GM18508 (cell line): ENCODE data around the gene ARMC7.
A peak's percentile ranks its signal among the peaks of the same experiment; 100 is the strongest.
"Not testable (repeated sequence)": the region's sequence is repeated elsewhere in the genome, so short reads cannot be mapped to it uniquely, and the experiment has no call there.

Experiments used
- ATAC-seq: cut with Tn5 transposase; IDR thresholded peaks from one replicate; pipeline ENCODE4 v1.9.1; 2021; ENCODE audit warnings: moderate number of reproducible peaks; ENCODE audit not compliant: insufficient read depth, unreplicated experiment

ARMC7 gene

GRCh38 chr17:75147878-75148546 lies 38.2 kb downstream of the ARMC7 start:
- ATAC-seq: no peak

DNA sequence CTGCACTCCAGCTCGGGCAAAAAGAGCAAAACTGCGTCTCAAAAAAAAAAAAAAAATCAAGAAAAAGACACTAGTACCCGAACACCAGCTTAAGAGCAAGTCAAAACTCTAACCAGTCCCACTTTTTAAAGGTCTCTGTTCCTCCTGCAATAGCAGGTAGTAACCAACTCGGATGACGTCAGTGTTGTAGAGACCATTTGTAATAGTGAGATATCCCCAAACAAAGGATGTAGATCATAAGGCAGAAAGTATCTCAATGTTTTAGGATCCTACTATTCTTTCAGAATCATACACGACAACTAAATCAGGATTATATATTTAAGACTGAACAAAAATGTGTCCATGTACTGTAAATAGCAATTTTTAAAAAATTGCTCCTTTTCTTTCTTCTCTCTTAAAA lies 42.2 kb downstream of the ARMC7 start:
- ATAC-seq: no peak

DNA sequence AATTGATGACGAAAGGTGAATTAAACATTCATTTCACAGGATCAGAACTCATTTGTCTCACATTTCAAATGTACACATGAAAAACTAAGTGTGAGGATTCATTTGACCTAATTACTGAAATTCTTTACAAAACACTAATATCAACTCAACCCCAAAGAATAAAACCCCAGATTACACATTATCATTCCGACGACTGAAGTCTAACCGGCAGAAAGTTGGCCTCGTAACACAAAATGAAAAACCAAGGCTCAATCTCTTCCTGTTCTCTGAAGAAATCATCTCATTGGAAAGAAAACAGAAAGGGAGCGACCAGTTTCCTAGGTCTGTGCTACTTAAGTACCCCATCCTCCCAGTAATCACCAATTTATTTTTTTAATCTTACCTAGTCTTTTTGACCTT lies 42.8 kb downstream of the ARMC7 start:
- no peak for ATAC-seq

DNA sequence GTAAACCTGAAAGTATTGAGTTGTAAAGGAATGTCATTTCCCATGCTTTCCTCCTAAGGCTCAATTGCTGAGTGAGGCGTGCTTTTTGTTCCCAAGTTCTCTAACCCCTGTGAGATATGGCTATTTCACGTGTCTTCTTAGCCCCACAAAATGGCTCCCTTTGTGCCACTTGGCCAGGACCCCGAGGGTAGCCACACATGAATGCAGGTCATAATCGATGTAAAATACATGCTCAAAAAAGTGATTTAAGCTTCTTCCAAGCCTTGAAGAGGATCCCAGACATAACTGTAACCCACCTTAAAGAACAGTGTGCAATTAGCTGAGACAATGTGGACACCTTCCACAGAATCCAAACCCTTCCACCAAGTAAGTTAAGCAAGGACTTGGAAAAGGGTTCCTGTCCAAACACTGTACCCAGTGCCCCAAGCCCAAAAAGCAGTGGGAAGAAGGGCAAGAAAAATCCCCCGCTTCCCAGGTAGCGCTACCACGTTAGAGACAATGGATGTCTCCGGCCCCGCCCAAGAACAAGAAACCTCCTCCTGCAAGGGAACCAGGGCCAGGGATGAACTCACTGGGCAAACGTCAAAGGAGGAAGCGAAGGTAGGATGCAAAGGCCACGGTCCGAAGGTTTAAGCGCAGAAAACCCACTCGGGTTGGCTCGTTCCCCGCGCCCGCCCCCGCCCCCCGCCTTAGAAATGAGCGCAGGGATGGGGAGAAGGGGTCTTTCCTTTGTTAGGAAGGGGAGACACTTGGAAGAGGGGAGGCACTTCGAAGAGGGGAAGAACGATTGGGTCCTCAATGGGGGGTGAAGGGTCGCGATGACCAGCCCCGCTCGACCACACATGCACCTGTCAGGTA lies 43.4 kb downstream of the ARMC7 start:
- ATAC-seq: no peak

GRCh38 chr17:75153780-75154194 lies 44.0 kb downstream of the ARMC7 start:
- no peak for ATAC-seq

GRCh38 chr17:75154195-75155106 lies 44.7 kb downstream of the ARMC7 start, which contains the start of gene JPT1:
JPT1 (minus strand) TSS chr17:75154512; CDS start chr17:75154397, 115 bp downstream.
- peak; percentile 84 for ATAC-seq

- ATAC-seq: no peak
Observed at GRCh38 chr17:75155191-75155601, 45.4 kb downstream of the ARMC7 start.

DNA sequence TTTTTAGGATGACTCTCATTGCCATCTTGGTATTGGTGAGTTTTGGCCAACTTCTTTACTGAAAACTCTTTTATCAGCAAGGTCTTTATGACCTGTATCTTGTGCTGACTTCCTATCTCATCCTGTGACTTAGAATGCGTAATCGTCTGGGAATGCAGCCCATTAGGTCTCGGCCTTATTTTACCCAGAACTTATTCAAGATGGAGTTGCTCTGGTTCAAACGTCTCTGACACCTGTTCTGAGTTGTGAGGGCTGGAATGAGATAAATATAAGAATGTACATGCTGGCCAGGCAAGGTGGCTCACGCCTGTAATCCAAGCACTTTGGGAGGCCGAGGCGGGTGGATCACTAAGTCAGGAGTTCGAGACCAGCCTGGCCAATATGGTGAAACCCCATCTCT lies 48.7 kb downstream of the ARMC7 start:
- not testable (repeated sequence) for ATAC-seq

GRCh38 chr17:75159196-75160031 lies 49.6 kb downstream of the ARMC7 start:
- ATAC-seq: no peak

DNA sequence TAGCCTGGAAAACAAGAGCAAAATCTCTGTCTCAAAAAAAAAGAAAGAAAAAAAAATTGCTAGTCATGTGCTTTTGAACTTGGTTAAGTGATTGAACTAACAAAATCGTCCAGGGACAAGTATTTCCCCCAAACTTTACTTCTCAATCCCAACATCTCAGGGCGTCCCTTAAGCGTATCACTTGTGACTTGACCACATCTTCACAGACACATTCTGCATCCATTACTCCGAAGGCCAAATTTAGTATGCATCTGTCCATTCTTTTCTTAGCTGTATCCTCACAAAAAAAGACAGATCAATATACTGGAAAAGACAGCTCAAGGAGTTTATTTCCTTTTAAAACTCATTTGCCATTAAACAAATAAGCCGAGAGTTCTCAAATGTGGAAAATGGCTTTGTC lies 50.4 kb downstream of the ARMC7 start:
- no peak for ATAC-seq

- no peak for ATAC-seq
Observed at GRCh38 chr17:75163074-75163473, 53.3 kb downstream of the ARMC7 start.

DNA sequence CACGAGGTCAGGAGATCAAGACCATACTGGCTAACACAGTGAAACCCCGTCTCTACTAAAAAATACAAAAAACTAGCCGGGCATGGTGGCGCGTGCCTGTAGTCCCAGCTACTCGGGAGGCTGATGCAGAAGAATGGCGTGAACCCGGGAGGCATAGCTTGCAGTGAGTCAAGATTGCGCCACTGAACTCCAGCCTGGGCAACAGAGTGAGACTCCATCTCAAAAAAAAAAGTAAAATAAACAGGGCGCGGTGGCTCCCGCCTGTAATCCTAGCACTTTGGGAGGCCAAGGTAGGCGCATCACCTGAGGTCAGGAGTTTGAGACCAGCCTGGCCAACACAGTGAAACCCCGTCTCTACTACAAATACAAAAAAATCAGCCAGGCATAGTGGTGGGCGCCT lies 54.8 kb downstream of the ARMC7 start:
- not testable (repeated sequence) for ATAC-seq

GRCh38 chr17:75168998-75169397 lies 59.2 kb downstream of the ARMC7 start:
- no peak for ATAC-seq

- ATAC-seq: no peak
Observed at GRCh38 chr17:75173526-75173925, 63.8 kb downstream of the ARMC7 start.

DNA sequence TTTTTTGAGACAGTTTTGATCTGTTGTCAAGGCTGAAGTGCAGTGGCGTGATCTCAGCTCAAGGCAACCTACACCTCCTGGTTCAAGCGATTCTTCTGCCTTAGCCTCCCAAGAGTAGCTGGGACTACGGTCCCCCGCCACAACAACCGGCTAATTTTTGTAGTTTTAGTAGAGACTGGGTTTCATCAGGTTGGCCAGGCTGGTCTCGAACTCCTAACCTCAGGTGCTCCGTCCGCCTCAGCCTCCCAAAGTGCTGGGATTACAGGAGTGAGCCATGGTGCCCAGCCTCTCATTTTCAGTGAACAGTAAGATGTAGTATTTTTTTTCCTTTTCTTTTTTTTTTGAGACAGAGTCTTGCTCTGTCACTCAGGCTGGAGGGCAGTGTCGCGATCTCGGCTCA lies 65.2 kb downstream of the ARMC7 start:
- no peak for ATAC-seq

DNA sequence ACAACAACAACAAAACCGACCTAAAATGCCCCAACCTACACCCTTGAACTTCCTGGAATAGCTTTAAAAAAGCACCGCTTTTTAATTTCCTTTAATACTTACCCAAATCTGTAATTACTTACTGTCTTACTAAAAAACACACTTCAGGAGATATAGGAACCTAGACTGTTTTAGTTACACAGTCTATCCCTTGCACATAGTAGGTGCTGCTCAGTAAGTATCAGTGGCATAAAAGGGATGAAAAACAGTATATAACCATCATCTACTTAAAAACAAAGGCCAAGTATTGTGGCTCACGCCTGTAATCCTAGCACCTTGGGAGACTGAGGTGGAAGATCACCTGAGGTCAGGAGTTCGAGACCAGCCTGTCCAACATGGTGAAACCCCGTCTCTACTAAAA lies 66.9 kb downstream of the ARMC7 start:
- ATAC-seq: no peak

DNA sequence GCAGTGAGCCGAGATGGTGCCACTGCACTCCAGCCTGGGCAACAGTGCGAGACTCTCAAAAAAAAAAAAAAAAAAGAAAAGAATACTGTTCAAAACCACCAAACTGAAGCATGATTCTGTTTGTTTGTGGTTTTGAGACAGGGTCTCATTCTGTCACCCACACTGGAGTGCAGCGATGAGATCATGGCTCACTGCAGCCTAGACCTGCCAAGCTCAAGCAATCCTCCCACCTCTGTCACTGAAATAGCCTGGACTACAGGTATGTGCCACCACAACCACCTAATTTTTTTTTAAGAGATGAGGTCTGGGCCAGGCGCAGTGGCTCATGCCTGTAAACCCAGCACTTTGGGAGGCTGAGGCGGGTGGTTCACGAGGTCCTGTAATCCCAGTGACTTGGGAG lies 68.7 kb downstream of the ARMC7 start:
- no peak for ATAC-seq
